K562 (cell line): ENCODE measurements around the gene PHKB. TPM values are rescaled to one million over a fixed set of nuclear protein-coding genes. Genes with fewer than 3 reads are reported as not detected.

ENCODE experiments used
- ATAC-seq: fragments of 200-7000 bp; cut with Tn5 transposase; 3 replicates; pipeline ENCODE4 v1.9.1; 2020; ENCODE audit warnings: moderate library complexity
- BruUV-seq: library from RNA; stranded (reverse); fragments of 400-500 nt; replicated peaks from 2 replicates; lab custom pipeline; 2021; lab: Mats Ljungman, UMichigan
- CTCF ChIA-PET: fragments of 300-600 bp; formaldehyde crosslinking; extraction: SDS; loops from one replicate; lab custom pipeline; 2021; ENCODE audit warnings: low intra/inter-chr PET ratio; lab: Yijun Ruan, JAX
- POLR2A ChIA-PET: fragments of 300-600, 350-650 bp; sonication (Branson Sonifier 250); formaldehyde crosslinking; extraction: SDS; loops from one replicate; lab custom pipeline; 2021; ENCODE audit warnings: antibody characterized with exemption, inconsistent platforms; lab: Yijun Ruan, JAX
- DNase-seq, 4 experiments: peaks; one replicate each; pipeline versions ENCODE4 v3.0.0 to v3.0.0-alpha.2; 2011 to 2018; ENCODE audit warnings: low spot score in 3 of 4, mixed read lengths in 3 of 4; ENCODE audit errors: extremely low read depth in 1 of 4
- FAIRE-seq: peaks from 2 replicates; lab custom pipeline; 2011; peaks lifted over from hg19 to GRCh38; lab: Jason Lieb, UNC
- H2AFZ ChIP-seq: 2 replicates; pipeline ENCODE4 v1.6.0; 2011; ENCODE audit warnings: low read depth, low read length, control low read depth, inconsistent platforms
- H3K27ac ChIP-seq: fragments of 200-600 bp; 3 replicates; pipeline ENCODE4 v1.8.0; 2011; ENCODE audit warnings: low read depth, mild to moderate bottlenecking, control low read depth, inconsistent platforms, low read length, moderate library complexity, mixed read lengths; ENCODE audit errors: extremely low read depth
- H3K27me3 ChIP-seq, 2 experiments: fragments of 300-600 bp in 1 of 2; 2 replicates in 1 of 2; 3 replicates in 1 of 2; pipeline versions ENCODE4 v1.6.0 to v1.8.0; 2011; ENCODE audit warnings: inconsistent platforms in 2 of 2, low read length in 2 of 2, mild to moderate bottlenecking in 1 of 2, mixed read lengths in 1 of 2, moderate library complexity in 1 of 2; ENCODE audit not compliant: control insufficient read depth in 2 of 2, insufficient read depth in 2 of 2
- H3K36me3 ChIP-seq: fragments of 300-600 bp; 3 replicates; pipeline ENCODE4 v1.8.0; 2011; ENCODE audit warnings: mild to moderate bottlenecking, low read length, inconsistent platforms; ENCODE audit not compliant: control insufficient read depth, insufficient read depth
- H3K4me1 ChIP-seq, 2 experiments: fragments of 200-600 bp in 1 of 2; replicated peaks in 1 of 2; 2 replicates in 1 of 2; 3 replicates in 1 of 2; pipeline versions ENCODE4 v1.5.1 to v1.8.0; 2011; ENCODE audit warnings: inconsistent platforms in 2 of 2, low read length in 2 of 2, mild to moderate bottlenecking in 1 of 2, mixed read lengths in 1 of 2, moderate library complexity in 1 of 2; ENCODE audit not compliant: control insufficient read depth in 2 of 2, insufficient read depth in 2 of 2
- H3K4me2 ChIP-seq: 2 replicates; pipeline ENCODE4 v1.6.1; 2011; ENCODE audit warnings: low read length, control low read depth, inconsistent platforms, mixed read lengths; ENCODE audit not compliant: insufficient read depth
- H3K4me3 ChIP-seq: fragments of 200-600 bp; sonication (generic), shearing (Covaris generic); 2 replicates; pipeline ENCODE4 v1.5.1; 2016; ENCODE audit warnings: control low read depth, inconsistent platforms
- H3K79me2 ChIP-seq: fragments of 200-600 bp; 3 replicates; pipeline ENCODE4 v1.8.0; 2011; ENCODE audit warnings: low read length, inconsistent platforms; ENCODE audit not compliant: control insufficient read depth, insufficient read depth
- H3K9ac ChIP-seq, 2 experiments: 2 replicates each; pipeline versions ENCODE4 v1.6.0 to v1.6.1; 2011; ENCODE audit warnings: low read depth in 2 of 2, low read length in 2 of 2, control low read depth in 1 of 2, inconsistent platforms in 1 of 2, mild to moderate bottlenecking in 1 of 2, mixed read lengths in 1 of 2; ENCODE audit not compliant: insufficient read depth in 1 of 2
- H3K9me1 ChIP-seq: one replicate; pipeline ENCODE4 v1.6.0; 2011; ENCODE audit warnings: inconsistent platforms, mild to moderate bottlenecking, low read length, moderate library complexity; ENCODE audit not compliant: control insufficient read depth, insufficient read depth
- H3K9me3 ChIP-seq: replicated peaks from 2 replicates; pipeline ENCODE4 v1.5.1; 2011; ENCODE audit warnings: low read depth, low read length, inconsistent platforms; ENCODE audit not compliant: control insufficient read depth, insufficient read depth
- H4K20me1 ChIP-seq: replicated peaks from 2 replicates; pipeline ENCODE4 v1.6.1; 2011; ENCODE audit warnings: low read length, inconsistent platforms, mixed read lengths; ENCODE audit not compliant: control insufficient read depth, insufficient read depth
- CTBP1 ChIP-seq: fragments of 450-650 bp; IDR thresholded peaks from 2 replicates; pipeline ENCODE4 v1.6.1; 2016; ENCODE audit warnings: borderline replicate concordance
- CTCFL ChIP-seq: IDR thresholded peaks from 2 replicates; pipeline ENCODE4 v1.6.1; 2011; ENCODE audit warnings: borderline replicate concordance, low read depth, mild to moderate bottlenecking, moderate library complexity, low read length; ENCODE audit not compliant: insufficient read depth, poor library complexity, severe bottlenecking
- DNMT1 ChIP-seq: fragments of 450-650 bp; IDR thresholded peaks from 2 replicates; pipeline ENCODE4 v1.6.1; 2016; ENCODE audit warnings: antibody characterized with exemption, mild to moderate bottlenecking
- ELF2 ChIP-seq: fragments of 250-450 bp; sonication (Bioruptor Pico); IDR thresholded peaks from 2 replicates; pipeline ENCODE4 v1.5.0; 2021; ENCODE audit warnings: mild to moderate bottlenecking
- ETV1 ChIP-seq: fragments of 450-650 bp; conservative IDR thresholded peaks from 2 replicates; pipeline ENCODE4 v1.6.1; 2016; ENCODE audit warnings: missing genetic modification characterization, control low read depth, low read depth, missing compliant biosample characterization
- HES1 ChIP-seq: fragments of 450-650 bp; IDR thresholded peaks from 2 replicates; pipeline ENCODE4 v1.6.1; 2016; ENCODE audit warnings: low read depth, mild to moderate bottlenecking, moderate library complexity
- MCM5 ChIP-seq: fragments of 450-650 bp; IDR thresholded peaks from 2 replicates; pipeline ENCODE4 v1.6.1; 2016; ENCODE audit warnings: low read depth
- NFE2 ChIP-seq: IDR thresholded peaks from 2 replicates; pipeline ENCODE4 v1.6.1; 2014; ENCODE audit warnings: antibody characterized with exemption, low read depth
- NFE2L1 ChIP-seq: fragments of 450-650 bp; IDR thresholded peaks from 2 replicates; pipeline ENCODE4 v1.6.1; 2016; ENCODE audit warnings: missing genetic modification characterization, low read depth, mild to moderate bottlenecking, missing compliant biosample characterization, moderate library complexity, borderline replicate concordance
- SPI1 ChIP-seq: IDR thresholded peaks from 2 replicates; pipeline ENCODE4 v1.6.1; 2011; ENCODE audit warnings: low read depth, low read length, control low read depth, borderline replicate concordance
- TBL1XR1 ChIP-seq, 2 experiments: IDR thresholded peaks; 2 replicates each; pipeline ENCODE4 v1.6.1; 2012; ENCODE audit warnings: improper control_type of control experiment in 2 of 2, low read length in 2 of 2, mild to moderate bottlenecking in 1 of 2
- ZNF76 ChIP-seq: fragments of 250-450 bp; sonication (Bioruptor Pico); IDR thresholded peaks from 2 replicates; pipeline ENCODE4 v1.4.0; 2020; ENCODE audit warnings: mild to moderate bottlenecking, moderate library complexity, borderline replicate concordance
- ZZZ3 ChIP-seq: fragments of 450-650 bp; IDR thresholded peaks from 2 replicates; pipeline ENCODE4 v1.6.1; 2016; ENCODE audit warnings: antibody characterized with exemption, mild to moderate bottlenecking, moderate library complexity
- WGBS: fragments of 100-300 bp; shearing (Covaris generic); methylation state at CpG from one replicate; pipeline ENCODE4 v1.1.6; 2016; ENCODE audit warnings: low coverage, mixed read lengths; ENCODE audit not compliant: insufficient coverage; ENCODE audit errors: missing lambda C conversion rate; 5-methylcytosine and 5-hydroxymethylcytosine counted together
- in situ Hi-C: fragments of 300-500 bp; cut with MboI; formaldehyde crosslinking; loops from 4 replicates; pipeline ENCODE4 v1.15.0; 2018; ENCODE audit warnings: inconsistent platforms, mixed read lengths
- intact Hi-C: fragments of 100-400 bp; cut with micrococcal nuclease; formaldehyde crosslinking; loops from 2 replicates; pipeline ENCODE4 v1.14.2; 2022
- polyA plus RNA-seq, 8 experiments: library from polyadenylated mRNA; depleted of rRNA in 4 of 8; stranded (reverse) in 5 of 8; unstranded in 3 of 8; fragments of >200 nt; fragmentation: Nextera tagmentation in 2 of 8; fragmentation: Illumina TruSeq in 1 of 8; extraction: Ambion mirVana in 2 of 8; extraction: Trizol in 1 of 8; gene quantifications; 2 replicates each; pipeline versions ENCODE4 v1.2.1 to v1.2.3, GENCODE V29; 2011 to 2014; ENCODE audit warnings: inconsistent platforms in 1 of 8, missing spikeins in 1 of 8
- total RNA-seq, 7 experiments: library from RNA; depleted of rRNA in 6 of 7; stranded (reverse); fragments of >200 nt in 6 of 7; fragmentation: Illumina TruSeq in 2 of 7; extraction: Trizol in 2 of 7; gene quantifications; 2 replicates each; pipeline versions ENCODE4 v1.2.1 to v1.2.3, GENCODE V29; 2011 to 2021; ENCODE audit warnings: low replicate concordance in 1 of 7

PHKB gene
- total and polyA plus RNA-seq, 9 of the 15 experiments (the other 6 are each of a cell fraction or from before 2014, with no cell fraction given): 24.7 to 92.3 (median 67.0) TPM

- Histone ChIP-seq H3K79me2 (no peaks in the 10 kb centered on the region), H3K27me3 (no peaks in the 10 kb centered on the region), H3K4me1 (no peaks in the 10 kb centered on the region), H3K4me2 (no peak overlapping the region), H3K9me3 (no peaks in the 10 kb centered on the region), H4K20me1 (no peaks in the 10 kb centered on the region), H3K36me3 (peaks cover 55% of the 10 kb centered on the region), H3K9ac (no peak overlapping the region), H3K27ac (no peak overlapping the region), H3K9me1 (no peaks in the 10 kb centered on the region), H3K4me3 (no peak overlapping the region), H2AFZ (no peak overlapping the region)
- in situ Hi-C loops (no loop called here), intact Hi-C loops (no loop called here)
- ATAC-seq: no peak
- 83% methylated on average over 5 of the region's 5 CpGs for WGBS
- FAIRE-seq: no peak
- ChIA-PET POLR2A (interaction anchor here (1.2 kb wide), 1 partner anchor 9 kb away, joined by 3 read pairs; no protein-coding TSS in a partner anchor), CTCF (no interaction called here)
- BruUV-seq: no TSS peak
- TF ChIP-seq DNMT1 (no peak), MCM5 (no peak), SPI1 (peak; percentile 44; the same call in 1 of the 2 replicates), TBL1XR1 (IDR thresholded peaks at IDR 0.05; ENCODE audit: low read length in 2 of 2) (no peak), CTBP1 (no peak)
- DNase-seq: no peak
Measured at GRCh38 chr16:47699106-47699505, 238.0 kb downstream of the PHKB start.

GRCh38 chr16:47700857-47701587, 239.9 kb downstream of the PHKB start:
- H2AFZ ChIP-seq: no peak overlapping the region
- intact Hi-C loops: no loop called here
- WGBS: 74% methylated on average over 6 of the region's 6 CpGs
- H3K9me1 ChIP-seq: no peaks in the 10 kb centered on the region
- ChIA-PET CTCF (no interaction called here), POLR2A (interaction anchor here (0.6 to 0.7 kb wide), 2 partner anchors 272 to 436 kb away, joined by 3 read pairs; no protein-coding TSS in a partner anchor)
- TF ChIP-seq CTCFL (no peak), ELF2 (CRISPR knock-in tag) (no peak), HES1 (no peak), ZNF76 (CRISPR knock-in tag) (no peak), ETV1 (no peak), ZZZ3 (no peak), NFE2 (no peak), NFE2L1 (tag) (no peak)
- no peak for DNase-seq
- H3K4me2 ChIP-seq: no peak overlapping the region
- no TSS peak for BruUV-seq
- no peaks in the 10 kb centered on the region for H3K9me3 ChIP-seq
- no peaks in the 10 kb centered on the region for H4K20me1 ChIP-seq
- H3K4me1 ChIP-seq: no peaks in the 10 kb centered on the region
- ATAC-seq: no peak
- H3K36me3 ChIP-seq: peaks cover 37% of the 10 kb centered on the region
- H3K4me3 ChIP-seq: no peak overlapping the region
- in situ Hi-C loops: no loop called here
- FAIRE-seq: no peak
- no peaks in the 10 kb centered on the region for H3K27me3 ChIP-seq
- H3K27ac ChIP-seq: no peak overlapping the region
- no peak overlapping the region for H3K9ac ChIP-seq
- no peaks in the 10 kb centered on the region for H3K79me2 ChIP-seq
